ENCODE data around the gene CACNA2D3. TPM values are rescaled to one million over a fixed set of nuclear protein-coding genes. Genes with fewer than 3 reads are reported as not detected.

CACNA2D3 gene
- total RNA-seq, 2 donors from 2014 or later, result not detected

DNA sequence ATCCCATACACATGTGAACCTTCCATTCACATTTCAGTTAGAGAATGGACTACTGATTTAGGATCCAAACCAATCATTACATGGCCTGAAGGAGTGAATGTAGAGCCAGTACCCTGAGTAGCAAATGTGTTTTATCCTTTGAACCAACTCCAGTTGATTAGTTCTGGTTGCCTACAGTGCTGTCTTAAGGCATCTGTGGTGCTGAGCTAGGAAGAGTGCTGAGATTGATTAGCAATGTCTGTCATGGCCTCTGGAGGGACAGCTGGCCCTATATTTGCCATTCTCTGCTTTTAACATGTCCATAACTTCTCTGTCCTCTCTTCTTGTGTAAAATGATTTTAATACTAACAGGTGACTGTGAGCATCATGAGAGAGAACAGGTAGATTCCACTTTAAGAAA is 794.4 kb downstream of the CACNA2D3 start:
- no peak for DNase-seq (ENCODE audit: low spot score in 2 of 2)
- Mint-ChIP-seq H3K9me3 (peaks cover under 1 to 9% of the 10 kb centered on the region in 2 donors), H3K36me3 (no peaks in the 10 kb centered on the region), H3K27ac (no peak overlapping the region)
- no peak for ATAC-seq

DNA sequence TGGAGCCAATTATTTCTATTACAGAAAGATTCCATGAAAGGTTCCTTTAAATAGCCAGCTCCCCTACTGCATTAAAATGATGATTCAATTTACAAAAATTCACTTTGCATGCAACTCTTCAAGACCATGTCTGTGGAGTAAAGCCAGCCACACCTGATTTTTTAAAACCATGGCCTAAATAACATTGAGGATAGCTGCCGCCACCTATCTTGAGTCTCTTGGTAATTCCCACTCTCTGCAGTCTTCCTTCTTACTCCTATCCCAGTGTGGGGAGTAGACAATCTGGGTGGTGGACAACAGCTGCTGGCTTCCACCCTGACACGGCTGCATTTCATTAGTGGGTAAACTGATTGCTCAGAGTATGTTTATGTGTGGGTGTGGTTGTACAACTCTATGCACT is 794.8 kb downstream of the CACNA2D3 start:
- DNase-seq (ENCODE audit: low spot score in 2 of 2), result no peak
- Mint-ChIP-seq H3K9me3 (peaks cover 0 to 8% of the 10 kb centered on the region in 2 donors), H3K27ac (no peak overlapping the region), H3K36me3 (no peaks in the 10 kb centered on the region)
- ATAC-seq, result no peak

DNA sequence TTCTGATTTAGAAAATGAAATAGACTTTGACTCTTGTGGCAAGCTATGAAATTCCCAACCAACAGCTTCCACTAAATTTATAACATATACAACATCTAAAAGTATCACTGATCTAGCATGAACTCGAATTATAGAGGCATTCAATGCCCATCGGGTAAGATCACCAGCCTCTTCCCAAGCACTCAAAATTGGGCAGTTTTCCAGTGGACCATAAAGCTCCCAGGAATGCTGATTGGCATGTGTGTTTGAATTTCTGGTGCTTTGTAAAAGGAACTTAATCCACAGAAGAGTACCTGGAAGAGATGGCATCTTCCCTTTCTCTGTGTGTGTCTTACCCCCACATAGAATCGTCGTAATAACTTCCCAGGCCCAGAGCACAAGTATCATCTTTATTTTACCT is 795.5 kb downstream of the CACNA2D3 start:
- DNase-seq (ENCODE audit: low spot score in 2 of 2), result no peak
- Mint-ChIP-seq H3K27ac (no peak overlapping the region), H3K9me3 (peaks cover 3 to 7% of the 10 kb centered on the region in 2 donors), H3K36me3 (no peaks in the 10 kb centered on the region)
- no peak for ATAC-seq

DNA sequence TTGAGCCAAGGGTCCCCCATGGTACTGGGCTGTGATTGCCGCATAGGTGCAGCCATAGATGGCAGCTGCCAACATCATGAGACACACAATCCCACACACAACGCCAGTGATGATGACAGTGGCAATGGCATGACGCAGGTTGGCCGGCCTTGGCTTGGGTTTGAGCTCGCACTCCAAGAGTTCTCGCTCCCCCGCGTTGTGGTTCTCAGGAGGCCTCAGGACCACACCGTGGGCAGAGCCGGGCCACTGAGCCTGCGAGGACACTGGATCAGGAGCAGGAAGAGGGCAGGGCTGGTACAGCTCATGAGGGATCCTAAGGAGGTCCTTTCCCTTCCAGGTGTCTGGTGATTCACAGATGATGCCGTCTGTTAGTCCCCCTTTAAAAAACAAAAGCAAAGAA is 796.2 kb downstream of the CACNA2D3 start:
- DNase-seq (ENCODE audit: low spot score in 2 of 2) (no peak), ATAC-seq (no peak)
- Mint-ChIP-seq H3K27ac (no peak overlapping the region), H3K36me3 (no peaks in the 10 kb centered on the region), H3K9me3 (peaks cover 10 to 13% of the 10 kb centered on the region in 2 donors)

DNA sequence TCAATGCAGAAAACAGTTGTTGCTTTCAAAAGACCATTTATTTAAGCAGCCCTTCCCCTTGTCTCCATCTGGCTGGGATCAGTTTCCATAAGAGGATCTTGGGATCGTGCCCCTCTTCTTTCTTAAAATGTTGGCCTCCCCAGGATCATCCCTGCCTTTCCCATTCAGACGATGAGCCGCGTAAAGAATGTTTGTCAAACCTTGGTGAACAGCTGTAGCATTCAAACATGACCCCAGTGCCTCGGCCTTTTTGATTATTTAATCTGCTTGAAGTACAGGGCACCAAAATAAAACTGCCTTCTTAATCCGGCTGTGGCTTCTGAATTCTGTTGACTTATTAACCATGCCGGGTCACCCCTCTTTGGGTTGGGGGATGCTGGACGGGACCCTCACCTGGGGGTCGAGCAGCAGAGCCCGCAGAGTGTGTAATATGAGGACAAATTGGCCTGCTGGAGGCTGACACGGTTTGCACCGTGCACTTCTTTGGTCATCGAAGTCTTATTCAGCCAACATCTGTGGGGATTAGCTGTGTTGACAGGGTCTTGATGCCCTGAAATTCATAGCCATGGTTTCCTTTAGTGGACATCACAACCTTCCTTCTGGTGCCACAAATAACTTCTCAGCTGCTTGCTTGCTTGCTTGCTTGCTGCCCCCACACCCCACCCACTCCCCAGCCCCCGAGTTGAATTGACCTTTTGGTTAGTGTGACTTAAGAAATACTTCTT is 805.9 kb downstream of the CACNA2D3 start, which contains the start of gene LRTM1:
Gene LRTM1, minus strand, starts transcription at position 14 of the 725 bp plus-strand sequence. CDS start 148 bp downstream, outside the sequence.
- Mint-ChIP-seq H3K27ac (peak within 1 kb of the TSS in 1 of 2 donors; percentile 22), H3K9me3 (peaks cover 3% of the 10 kb centered on the region in 2 donors), H3K36me3 (no peaks in the 10 kb centered on the region)
- no peak for DNase-seq (ENCODE audit: low spot score in 2 of 2)
- ATAC-seq, result no peak

DNA sequence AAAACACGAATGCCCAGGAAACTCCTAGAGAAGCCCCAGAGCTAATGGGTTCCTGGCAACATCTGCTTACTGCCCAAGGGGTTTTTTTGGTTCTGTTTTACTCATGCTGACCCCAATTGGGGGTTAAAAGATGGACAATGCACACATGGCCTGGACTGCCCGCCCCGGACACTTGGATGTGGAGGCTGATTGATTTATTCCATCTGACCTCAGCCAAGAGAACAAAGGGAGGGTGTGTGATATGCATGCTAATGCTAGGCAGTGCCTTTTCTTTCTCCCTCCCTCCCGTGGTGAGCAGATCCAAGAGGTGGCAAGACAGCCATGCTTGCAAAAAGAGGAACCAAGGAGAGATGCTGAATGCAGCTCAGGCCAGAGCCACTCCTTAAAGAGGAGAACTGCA is 808.8 kb downstream of the CACNA2D3 start:
- ATAC-seq (no peak), DNase-seq (ENCODE audit: low spot score in 2 of 2) (no peak)
- H3K36me3 Mint-ChIP-seq, result no peaks in the 10 kb centered on the region
- no peak overlapping the region for H3K27ac Mint-ChIP-seq
- no peaks in the 10 kb centered on the region for H3K9me3 Mint-ChIP-seq

DNA sequence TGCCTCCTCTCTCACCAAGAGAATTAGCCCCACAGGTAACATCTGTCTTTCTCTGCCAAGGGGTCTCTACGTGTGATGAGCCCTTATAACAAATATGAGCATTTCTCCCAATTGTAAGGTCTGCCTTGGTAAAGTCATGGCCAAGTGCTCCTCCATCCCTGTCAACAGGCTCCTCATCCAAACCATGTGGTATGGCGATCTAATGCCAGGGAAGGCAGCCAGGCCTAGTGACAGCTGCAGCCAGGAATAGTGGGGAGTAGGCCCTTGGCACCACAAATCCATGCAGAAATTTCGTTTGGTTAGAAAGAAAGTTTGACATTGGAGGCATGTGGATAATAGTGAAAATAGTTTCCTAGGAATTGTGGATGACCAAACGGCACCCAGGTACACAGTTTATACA is 810.3 kb downstream of the CACNA2D3 start:
- ATAC-seq (no peak), DNase-seq (ENCODE audit: low spot score in 2 of 2) (no peak)
- Mint-ChIP-seq H3K27ac (no peak overlapping the region), H3K9me3 (peaks cover 0 to 3% of the 10 kb centered on the region in 2 donors), H3K36me3 (no peaks in the 10 kb centered on the region)

DNA sequence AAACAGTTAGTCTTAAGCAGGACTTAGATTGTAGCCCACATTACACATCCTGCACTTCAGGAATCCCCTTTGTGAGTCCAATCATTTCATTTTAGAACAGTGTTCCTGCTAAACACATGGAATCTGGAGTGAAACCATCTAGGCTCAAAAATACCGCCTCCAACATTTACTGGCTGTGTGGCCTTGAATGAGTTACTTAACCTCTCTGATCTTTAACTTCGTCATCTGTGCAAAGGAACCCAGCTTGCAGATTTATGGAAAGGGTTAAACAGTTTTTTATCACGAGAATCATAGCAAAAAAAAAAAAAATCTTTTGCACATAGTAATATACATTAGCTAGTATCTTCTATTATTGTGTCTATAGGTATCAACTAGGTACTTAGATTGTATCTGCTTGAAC is 813.5 kb downstream of the CACNA2D3 start:
- H3K9me3 Mint-ChIP-seq, result peaks cover 0 to 4% of the 10 kb centered on the region in 2 donors
- DNase-seq (ENCODE audit: low spot score in 2 of 2), result no peak
- no peak for ATAC-seq
- H3K36me3 Mint-ChIP-seq, result no peaks in the 10 kb centered on the region
- no peak overlapping the region for H3K27ac Mint-ChIP-seq

DNA sequence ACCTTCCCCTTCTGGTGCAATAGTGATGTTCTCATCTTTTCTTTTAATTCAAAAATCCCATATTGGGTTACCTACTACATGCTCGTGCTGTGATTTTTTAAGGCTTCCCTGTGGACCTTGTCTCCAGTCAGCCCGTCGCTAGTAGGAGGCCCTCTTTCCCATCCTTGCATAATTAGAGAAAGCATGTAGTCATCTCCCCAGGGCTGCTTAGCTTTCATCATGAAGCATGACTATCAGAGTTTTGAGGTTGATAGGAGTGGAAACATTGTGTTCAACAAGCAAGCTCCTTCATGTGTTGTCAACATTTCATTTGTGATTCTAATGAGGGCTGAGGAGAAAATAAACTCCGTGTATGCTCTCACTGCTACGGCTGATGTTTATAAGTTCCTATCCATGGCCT is 814.2 kb downstream of the CACNA2D3 start:
- ATAC-seq (no peak), DNase-seq (ENCODE audit: low spot score in 2 of 2) (no peak)
- Mint-ChIP-seq H3K9me3 (peaks cover 0 to 4% of the 10 kb centered on the region in 2 donors), H3K27ac (no peak overlapping the region), H3K36me3 (no peaks in the 10 kb centered on the region)

DNA sequence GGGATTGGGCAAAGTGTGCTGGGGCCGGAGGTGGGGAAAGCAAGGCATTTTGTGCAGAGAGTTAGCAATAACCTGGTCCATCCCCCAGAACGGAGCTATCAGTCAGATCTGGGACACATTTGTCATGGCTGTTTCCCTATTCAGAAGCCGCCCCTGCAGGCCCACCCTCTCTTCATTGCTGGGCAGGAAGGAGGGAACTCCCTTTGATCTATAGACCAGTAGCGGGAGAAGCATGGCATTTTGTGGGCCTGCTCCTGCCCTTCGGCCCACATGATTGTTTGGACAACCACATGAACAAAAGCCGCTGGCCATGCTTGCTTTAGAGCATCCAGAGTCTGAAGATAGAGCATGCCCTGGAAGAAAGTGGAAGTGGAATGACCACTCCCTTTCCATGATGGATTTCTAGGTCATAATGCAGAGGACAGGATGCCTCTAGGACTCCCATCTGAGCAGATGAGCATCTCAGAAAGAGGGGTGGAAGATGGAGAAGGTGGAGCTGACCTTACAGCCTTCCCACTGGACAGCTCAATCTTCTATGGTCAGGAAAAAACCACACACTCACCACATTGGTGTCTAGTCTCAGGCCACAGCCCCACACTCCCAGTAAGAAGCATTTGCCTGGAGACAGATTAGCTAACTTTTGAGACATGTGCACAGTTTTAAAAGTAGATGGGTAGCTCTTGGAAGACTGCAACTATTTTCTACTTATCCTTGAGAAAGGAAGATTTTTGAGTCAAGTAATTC is 817.4 kb downstream of the CACNA2D3 start:
- Mint-ChIP-seq H3K9me3 (peaks cover 0 to 10% of the 10 kb centered on the region in 2 donors), H3K27ac (no peak overlapping the region), H3K36me3 (no peaks in the 10 kb centered on the region)
- ATAC-seq (no peak), DNase-seq (ENCODE audit: low spot score in 2 of 2) (no peak)

DNA sequence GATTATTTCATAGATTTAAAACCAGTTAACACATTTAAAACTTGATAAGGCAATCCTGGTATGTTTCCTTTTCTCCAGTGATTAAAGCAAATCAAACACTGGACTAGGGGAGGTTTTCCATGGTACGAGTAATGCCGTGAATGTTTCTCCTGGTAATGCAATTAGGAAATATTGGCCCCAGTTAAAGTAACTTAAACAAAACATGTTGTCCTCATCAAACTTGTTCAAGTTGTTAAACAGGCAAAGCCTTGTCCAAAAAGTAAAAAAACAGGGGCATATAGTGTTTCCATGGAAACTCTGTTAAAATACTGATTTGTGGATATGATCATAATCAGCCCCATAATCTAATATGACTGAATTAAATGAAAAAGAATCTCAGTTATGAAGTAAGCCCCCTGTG is 818.6 kb downstream of the CACNA2D3 start:
- Mint-ChIP-seq H3K9me3 (peaks cover 0 to 10% of the 10 kb centered on the region in 2 donors), H3K36me3 (no peaks in the 10 kb centered on the region), H3K27ac (no peak overlapping the region)
- ATAC-seq, result no peak
- no peak for DNase-seq (ENCODE audit: low spot score in 2 of 2)

DNA sequence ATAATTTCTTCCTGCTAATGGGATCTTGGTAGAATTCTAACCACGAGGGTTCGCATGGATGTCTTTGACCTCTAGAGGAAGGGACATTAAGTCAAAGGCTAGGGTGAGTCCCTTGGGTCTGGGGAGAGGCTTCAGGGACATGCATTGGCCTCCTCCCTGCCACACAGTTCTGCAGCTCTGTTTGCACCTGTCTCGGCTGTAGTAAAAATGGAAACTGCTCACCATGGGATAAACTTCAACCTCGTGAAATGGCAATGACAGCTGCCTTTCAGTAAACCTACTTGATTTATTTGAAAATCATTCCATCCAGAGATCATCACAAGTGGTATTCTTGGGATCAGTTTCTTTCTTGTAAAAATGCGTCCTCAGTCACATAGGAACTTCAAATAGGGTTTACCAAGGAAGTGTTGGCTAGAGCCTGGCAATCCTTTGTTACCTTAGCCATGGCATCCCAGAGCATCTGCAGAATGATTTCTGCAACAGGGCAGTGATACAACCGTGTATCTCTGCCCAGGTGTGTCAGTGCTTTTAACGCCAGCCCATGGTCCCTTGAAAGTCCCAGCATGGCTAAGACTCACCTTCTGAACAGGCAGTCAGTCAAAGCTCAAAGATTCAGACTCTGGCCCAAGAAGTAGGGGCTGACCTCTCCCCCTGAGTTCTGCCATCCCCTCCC is 819.5 kb downstream of the CACNA2D3 start:
- no peak for DNase-seq (ENCODE audit: low spot score in 2 of 2)
- no peak overlapping the region for H3K27ac Mint-ChIP-seq
- no peaks in the 10 kb centered on the region for H3K36me3 Mint-ChIP-seq
- ATAC-seq, result no peak
- peaks cover 0 to 10% of the 10 kb centered on the region in 2 donors for H3K9me3 Mint-ChIP-seq

DNA sequence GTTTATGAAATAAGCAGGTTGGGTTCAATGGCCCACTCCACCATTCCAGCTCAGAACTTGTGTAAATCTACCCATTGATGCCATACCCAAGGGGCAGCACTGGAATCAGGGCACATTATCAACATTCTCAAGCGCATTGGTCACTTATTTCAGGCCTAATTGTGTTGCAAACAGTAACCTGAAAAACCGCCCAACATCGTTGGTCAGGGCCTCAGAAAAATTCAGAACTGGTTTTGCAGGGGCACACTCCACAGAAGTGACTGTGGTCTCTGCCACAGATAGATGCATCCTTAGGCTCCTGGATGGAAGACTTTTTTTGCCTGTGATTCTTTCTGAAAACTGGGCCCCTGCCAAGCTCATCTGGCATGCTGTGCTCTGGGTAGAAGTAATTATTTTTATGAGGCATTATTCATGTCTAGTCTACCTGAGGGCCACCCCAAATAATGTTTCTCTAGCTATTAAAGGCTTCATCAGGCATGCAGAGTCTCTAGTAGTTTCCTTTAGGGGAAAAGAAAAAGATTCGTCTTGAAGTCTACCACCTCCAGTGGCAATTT is 827.2 kb downstream of the CACNA2D3 start:
- no peaks in the 10 kb centered on the region for H3K9me3 Mint-ChIP-seq
- ATAC-seq (no peak), DNase-seq (ENCODE audit: low spot score in 2 of 2) (no peak)
- no peak overlapping the region for H3K27ac Mint-ChIP-seq
- no peaks in the 10 kb centered on the region for H3K36me3 Mint-ChIP-seq

DNA sequence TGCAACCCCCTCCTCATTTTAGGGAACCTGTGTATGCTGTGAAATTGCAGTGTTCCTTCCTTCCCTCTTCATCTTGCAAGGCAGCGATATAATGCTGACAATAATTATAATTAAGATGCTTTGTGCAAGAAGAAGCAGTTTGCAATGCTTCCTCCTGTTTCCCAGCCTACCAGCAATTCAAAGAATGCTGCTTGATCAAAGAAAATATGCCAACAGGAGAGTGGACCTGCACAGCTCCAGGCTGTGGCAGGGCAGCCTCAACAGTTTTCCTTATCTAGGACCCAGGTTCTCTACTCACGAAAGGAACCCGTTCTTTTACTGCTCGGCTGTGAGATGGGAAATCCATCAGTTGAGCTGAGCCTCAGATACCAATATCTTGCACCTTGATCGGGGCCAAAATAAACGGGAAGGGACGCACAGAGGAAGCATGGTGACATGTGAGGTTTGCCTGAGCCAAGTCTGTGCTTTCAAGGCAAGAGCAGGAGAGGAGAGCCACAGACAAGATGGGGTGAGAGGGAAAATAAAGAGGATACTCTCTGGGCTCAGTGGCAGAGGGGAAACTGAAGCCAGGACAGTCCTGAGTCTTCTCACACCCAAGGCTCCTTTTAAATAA is 828.1 kb downstream of the CACNA2D3 start:
- Mint-ChIP-seq H3K36me3 (no peaks in the 10 kb centered on the region), H3K27ac (no peak overlapping the region), H3K9me3 (peaks cover 0 to 3% of the 10 kb centered on the region in 2 donors)
- ATAC-seq, result no peak
- DNase-seq (ENCODE audit: low spot score in 2 of 2), result no peak

DNA sequence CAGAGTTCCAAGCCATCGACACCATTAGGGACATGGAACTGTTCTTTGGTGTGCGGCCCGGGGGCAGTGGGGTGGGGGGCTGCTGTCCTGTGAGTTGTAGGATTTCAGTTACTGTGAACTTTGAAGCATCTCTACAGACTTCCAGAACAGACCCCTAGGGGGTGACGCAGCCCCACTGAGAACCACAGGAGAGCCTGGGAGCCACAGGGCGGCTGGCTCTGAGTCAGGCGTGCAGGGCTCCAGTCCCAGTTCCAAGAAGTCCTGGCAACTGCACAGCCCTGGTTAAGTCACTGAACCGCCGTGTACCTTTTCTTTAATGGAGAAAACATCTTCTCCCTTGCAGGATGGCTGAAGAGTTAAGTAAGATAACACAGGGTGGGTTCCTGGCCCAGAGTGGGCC is 829.1 kb downstream of the CACNA2D3 start:
- ATAC-seq, result no peak
- no peaks in the 10 kb centered on the region for H3K36me3 Mint-ChIP-seq
- H3K27ac Mint-ChIP-seq, result no peak overlapping the region
- no peak for DNase-seq (ENCODE audit: low spot score in 2 of 2)
- H3K9me3 Mint-ChIP-seq, result peaks cover 0 to 3% of the 10 kb centered on the region in 2 donors

DNA sequence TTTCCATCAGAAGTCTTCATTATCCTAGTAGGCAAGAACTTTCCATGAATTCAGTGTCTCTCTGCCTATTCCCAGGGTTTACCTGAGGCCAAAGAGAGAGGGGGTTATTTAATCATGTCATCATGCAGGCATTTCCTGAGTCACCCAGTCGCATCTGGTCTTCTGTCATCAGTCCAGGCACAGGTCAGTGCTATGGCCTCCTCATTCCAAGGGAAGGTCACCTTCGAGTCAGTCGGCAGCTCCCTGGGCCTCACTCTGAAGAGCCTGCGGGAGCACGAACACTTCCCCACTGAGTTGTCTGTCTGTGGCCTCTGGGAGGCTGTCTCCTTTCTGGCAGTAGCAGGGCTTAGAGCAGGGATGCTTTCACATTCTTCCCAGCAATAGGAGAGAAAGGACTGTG is 831.7 kb downstream of the CACNA2D3 start:
- peaks cover 0 to 3% of the 10 kb centered on the region in 2 donors for H3K9me3 Mint-ChIP-seq
- ATAC-seq, result no peak
- DNase-seq (ENCODE audit: low spot score in 2 of 2), result no peak
- no peak overlapping the region for H3K27ac Mint-ChIP-seq
- H3K36me3 Mint-ChIP-seq, result no peaks in the 10 kb centered on the region

DNA sequence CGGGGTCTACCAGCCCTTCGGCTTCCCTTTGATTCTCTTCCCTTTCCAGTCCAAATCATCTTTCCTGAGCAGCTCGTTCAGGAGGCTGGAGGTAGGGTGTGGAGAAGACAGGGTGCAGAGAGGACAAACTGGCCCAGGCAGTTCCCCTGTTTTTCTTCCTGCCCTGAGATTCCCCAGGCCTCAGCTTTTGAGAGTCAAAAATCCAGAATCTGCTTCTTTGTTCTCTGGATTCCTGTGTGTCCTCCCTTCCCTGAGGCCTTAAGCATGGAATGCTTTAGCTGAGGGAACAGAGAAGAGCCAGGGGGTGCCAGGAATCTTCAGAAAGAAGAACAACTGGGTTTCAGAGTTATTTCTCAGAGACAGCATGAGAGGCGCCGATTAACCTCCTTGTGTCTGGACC is 832.2 kb downstream of the CACNA2D3 start:
- peaks cover 0 to 3% of the 10 kb centered on the region in 2 donors for H3K9me3 Mint-ChIP-seq
- no peak for DNase-seq (ENCODE audit: low spot score in 2 of 2)
- H3K27ac Mint-ChIP-seq, result no peak overlapping the region
- ATAC-seq, result no peak
- no peaks in the 10 kb centered on the region for H3K36me3 Mint-ChIP-seq
